Choroid plexus epithelial cell (primary cell): ENCODE measurements around the gene SHE.
A peak's percentile ranks its signal among the peaks of the same experiment; 100 is the strongest.

Experiments used
- DNase-seq: peaks from one replicate; pipeline ENCODE4 v3.0.0-alpha.2; 2010; ENCODE audit warnings: low read depth
- H3K4me3 ChIP-seq: 2 replicates; pipeline ENCODE4 v1.5.1; 2011; ENCODE audit warnings: low read depth, mild to moderate bottlenecking, control low read depth, low read length, moderate library complexity
- CTCF ChIP-seq: conservative IDR thresholded peaks from 2 replicates; pipeline ENCODE4 v1.5.1; 2011; ENCODE audit warnings: low read depth, mild to moderate bottlenecking, control low read depth, inconsistent platforms, low read length, moderate library complexity

SHE gene

GRCh38 chr1:154469844-154470560 is 32.2 kb downstream of the SHE start:
- TF ChIP-seq CTCF = no peak

GRCh38 chr1:154468535-154469250 is 33.5 kb downstream of the SHE start:
- H3K4me3 ChIP-seq = no peak overlapping the region
- TF ChIP-seq CTCF = no peak
- no peak for DNase-seq

More at GRCh38 chr1:154469844-154470560, 32.2 kb downstream of the SHE start:
- no peak overlapping the region for H3K4me3 ChIP-seq
- DNase-seq = no peak

GRCh38 chr1:154467434-154468102 is 34.6 kb downstream of the SHE start:
- no peak overlapping the region for H3K4me3 ChIP-seq
- TF ChIP-seq CTCF = no peak
- no peak for DNase-seq

- DNase-seq = peak; percentile 37
- no peak overlapping the region for H3K4me3 ChIP-seq
These were observed 35.2 kb downstream of the SHE start for GRCh38 chr1:154466921-154467417.

GRCh38 chr1:154466206-154466605 is 36.0 kb downstream of the SHE start:
- TF ChIP-seq CTCF = no peak
- no peak overlapping the region for H3K4me3 ChIP-seq
- DNase-seq = peak; percentile 12

More at GRCh38 chr1:154466921-154467417, 35.2 kb downstream of the SHE start:
- peak; percentile 55 for TF ChIP-seq CTCF

GRCh38 chr1:154465621-154466195 is 36.5 kb downstream of the SHE start:
- DNase-seq = no peak
- TF ChIP-seq CTCF = no peak
- H3K4me3 ChIP-seq = no peak overlapping the region
